Activated T-helper 1 cell treated with Interleukin-2 at 50 U/mL for 16 hours (primary cell): Measurements from ENCODE around the gene ZBTB12.
A peak's percentile ranks its signal among the peaks of the same experiment; 100 is the strongest.
"Not testable (repeated sequence)": the region's sequence is repeated elsewhere in the genome, so short reads cannot be mapped to it uniquely, and the experiment has no call there.

Experiments
- DNase-seq: peaks from one replicate; pipeline ENCODE4 v3.0.0-alpha.2; 2020; ENCODE audit warnings: low read depth

ZBTB12 gene, protein sequence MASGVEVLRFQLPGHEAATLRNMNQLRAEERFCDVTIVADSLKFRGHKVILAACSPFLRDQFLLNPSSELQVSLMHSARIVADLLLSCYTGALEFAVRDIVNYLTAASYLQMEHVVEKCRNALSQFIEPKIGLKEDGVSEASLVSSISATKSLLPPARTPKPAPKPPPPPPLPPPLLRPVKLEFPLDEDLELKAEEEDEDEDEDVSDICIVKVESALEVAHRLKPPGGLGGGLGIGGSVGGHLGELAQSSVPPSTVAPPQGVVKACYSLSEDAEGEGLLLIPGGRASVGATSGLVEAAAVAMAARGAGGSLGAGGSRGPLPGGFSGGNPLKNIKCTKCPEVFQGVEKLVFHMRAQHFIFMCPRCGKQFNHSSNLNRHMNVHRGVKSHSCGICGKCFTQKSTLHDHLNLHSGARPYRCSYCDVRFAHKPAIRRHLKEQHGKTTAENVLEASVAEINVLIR

DNA sequence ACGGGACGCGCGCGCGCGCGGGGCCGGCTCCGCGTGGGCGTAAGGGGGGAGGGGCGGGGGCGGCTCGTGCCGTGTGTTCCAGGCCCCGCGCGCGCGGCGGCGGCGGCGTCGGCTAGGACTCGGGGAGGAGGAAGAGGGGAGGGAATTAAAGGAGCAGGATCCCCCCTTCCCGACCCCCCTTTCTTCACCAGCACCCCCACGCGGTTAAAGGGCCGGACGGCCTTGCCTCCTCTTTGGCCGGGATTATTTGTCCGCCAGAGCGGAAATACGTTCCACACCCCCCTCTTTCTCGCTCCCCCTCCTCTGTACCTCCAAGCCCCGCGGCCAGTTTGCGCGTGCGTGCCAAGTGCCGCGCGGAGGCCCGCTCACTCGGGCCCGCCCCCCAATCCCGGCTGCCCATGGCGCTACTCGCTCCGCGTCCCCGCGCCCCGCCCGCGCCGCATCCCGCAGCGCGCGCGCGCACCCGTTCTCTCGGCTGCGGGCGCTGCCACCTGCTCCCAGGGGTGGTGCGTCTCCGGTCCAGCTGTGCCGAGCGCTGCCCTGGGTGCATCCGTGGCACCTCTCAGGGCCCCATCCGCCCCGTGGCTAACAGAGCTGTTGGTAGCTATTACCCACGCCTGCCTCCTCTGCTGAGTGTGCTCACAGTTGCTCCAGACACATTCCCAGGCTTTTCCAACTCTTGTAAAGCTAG, at the start of gene ZBTB12:
ZBTB12 (minus strand) TSS at position 134 of the 691 bp plus-strand sequence. CDS start 781 bp downstream, outside the sequence.
- DNase-seq: peak; percentile 80

DNA sequence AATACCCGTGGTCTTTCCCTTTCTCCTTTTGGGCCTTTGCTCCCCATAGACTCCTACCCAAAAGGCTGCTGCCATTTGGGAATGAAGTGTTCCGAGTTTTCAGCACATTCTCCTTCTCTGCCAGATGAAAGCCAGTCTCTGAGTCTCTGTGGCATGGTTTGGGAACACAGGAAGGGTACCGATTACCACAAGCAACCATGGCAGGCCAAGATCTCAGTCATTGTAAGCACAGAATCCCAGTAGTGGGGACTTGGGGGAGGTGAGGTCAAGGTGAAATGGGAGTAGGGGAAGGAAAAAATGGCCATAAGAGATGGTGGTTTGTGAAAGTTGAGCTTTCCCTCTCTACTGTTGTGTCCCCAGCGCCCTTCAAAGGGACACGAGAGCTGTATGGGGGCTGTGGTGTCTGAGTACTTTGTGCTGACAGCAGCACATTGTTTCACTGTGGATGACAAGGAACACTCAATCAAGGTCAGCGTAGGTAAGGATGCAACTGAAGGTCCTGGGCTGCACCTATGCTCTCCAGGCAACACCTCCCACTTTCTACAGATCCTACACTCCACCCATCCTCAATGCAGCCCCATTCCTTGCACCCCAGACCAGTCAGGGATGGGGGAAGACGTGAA, 48.2 kb upstream of the ZBTB12 start:
- DNase-seq: no peak

GRCh38 chr6:31948753-31949413, 47.0 kb upstream of the ZBTB12 start:
- DNase-seq: no peak

DNA sequence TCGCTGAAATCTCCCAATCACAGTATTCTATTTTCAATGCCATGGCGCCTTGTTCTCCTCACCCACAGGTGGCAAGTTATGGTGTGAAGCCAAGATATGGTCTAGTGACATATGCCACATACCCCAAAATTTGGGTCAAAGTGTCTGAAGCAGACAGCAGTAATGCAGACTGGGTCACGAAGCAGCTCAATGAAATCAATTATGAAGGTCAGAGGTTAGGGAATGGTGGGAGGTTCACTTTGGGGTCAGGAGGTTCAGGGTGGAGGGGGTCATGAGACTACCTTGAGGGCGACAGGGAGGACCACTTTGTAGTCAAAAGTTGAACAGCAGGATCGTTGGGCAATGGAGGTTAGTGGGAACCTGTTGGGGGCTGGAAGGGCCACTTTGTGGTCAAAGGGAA, 46.4 kb upstream of the ZBTB12 start:
- DNase-seq: no peak

GRCh38 chr6:31947864-31948263, 46.0 kb upstream of the ZBTB12 start:
- DNase-seq: no peak

- no peak for DNase-seq
Measured at GRCh38 chr6:31947070-31947675, 45.3 kb upstream of the ZBTB12 start.

DNA sequence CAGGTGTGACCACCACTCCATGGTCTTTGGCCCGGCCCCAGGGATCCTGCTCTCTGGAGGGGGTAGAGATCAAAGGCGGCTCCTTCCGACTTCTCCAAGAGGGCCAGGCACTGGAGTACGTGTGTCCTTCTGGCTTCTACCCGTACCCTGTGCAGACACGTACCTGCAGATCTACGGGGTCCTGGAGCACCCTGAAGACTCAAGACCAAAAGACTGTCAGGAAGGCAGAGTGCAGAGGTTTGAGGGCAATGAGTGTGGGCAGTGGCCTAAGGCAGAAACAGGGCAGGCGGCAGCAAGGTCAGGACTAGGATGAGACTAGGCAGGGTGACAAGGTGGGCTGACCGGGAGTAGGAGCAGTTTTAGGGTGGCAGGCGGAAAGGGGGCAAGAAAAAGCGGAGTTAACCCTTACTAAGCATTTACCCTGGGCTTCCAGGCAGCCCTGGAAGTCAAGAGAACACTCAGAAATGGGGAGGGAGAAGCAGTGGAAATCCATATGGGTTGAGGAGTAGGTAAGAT, 44.5 kb upstream of the ZBTB12 start:
- no peak for DNase-seq

GRCh38 chr6:31945507-31946369, 43.9 kb upstream of the ZBTB12 start, which contains the start of gene CFB:
Gene CFB, plus strand, starts transcription at chr6:31946095. Its CDS starts 127 bp downstream, at chr6:31946222.
- DNase-seq: no peak

DNA sequence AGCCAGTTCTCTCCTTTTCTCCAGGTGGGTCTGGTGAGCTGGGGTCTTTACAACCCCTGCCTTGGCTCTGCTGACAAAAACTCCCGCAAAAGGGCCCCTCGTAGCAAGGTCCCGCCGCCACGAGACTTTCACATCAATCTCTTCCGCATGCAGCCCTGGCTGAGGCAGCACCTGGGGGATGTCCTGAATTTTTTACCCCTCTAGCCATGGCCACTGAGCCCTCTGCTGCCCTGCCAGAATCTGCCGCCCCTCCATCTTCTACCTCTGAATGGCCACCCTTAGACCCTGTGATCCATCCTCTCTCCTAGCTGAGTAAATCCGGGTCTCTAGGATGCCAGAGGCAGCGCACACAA, 43.2 kb upstream of the ZBTB12 start:
- no peak for DNase-seq

GRCh38 chr6:31943742-31944141, 41.9 kb upstream of the ZBTB12 start:
- DNase-seq: no peak

DNA sequence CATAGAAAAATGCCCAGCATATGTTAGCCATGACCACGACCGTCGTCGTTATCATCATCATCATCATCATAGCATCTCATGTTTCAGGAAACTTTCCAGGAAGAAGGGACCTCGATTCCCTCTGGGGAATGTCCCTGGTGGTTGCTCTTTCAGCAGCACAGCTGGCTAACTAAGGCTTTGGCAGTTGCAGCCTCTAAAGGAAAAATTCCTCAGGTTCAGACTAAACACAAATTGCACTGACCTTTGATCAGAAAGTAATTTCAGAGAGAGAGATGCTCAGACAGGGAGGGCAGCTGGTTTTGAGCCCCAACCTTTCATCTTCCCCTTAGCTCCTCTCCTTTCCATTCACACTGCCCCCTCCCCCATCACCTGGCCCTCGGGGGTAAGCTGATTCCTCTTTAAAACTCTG, 38.4 kb upstream of the ZBTB12 start:
- DNase-seq: no peak

DNA sequence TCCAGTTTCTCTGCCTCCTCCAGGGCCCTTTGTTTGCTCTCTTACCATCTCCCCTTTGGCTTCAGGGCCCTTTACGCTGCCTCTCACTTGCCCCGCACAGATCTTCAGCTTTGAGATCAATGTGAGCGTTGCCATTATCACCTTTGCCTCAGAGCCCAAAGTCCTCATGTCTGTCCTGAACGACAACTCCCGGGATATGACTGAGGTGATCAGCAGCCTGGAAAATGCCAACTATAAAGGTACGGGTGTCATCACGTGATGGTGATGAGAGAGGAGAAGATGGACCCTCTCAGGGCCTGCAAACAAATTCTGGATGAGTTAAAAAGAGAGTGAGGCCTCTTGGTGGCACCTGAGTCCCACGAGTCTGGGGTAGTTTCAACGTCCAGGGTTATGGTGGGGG, 33.9 kb upstream of the ZBTB12 start:
- no peak for DNase-seq

- DNase-seq: no peak
Measured at GRCh38 chr6:31935021-31935420, 33.1 kb upstream of the ZBTB12 start.

- DNase-seq: no peak
Measured at GRCh38 chr6:31933537-31933936, 31.7 kb upstream of the ZBTB12 start.

GRCh38 chr6:31932137-31932536, 30.3 kb upstream of the ZBTB12 start:
- DNase-seq: not testable (repeated sequence)

GRCh38 chr6:31930962-31931361, 29.1 kb upstream of the ZBTB12 start:
- DNase-seq: no peak

- DNase-seq: no peak
Measured at GRCh38 chr6:31928672-31928939, 26.7 kb upstream of the ZBTB12 start.

GRCh38 chr6:31927863-31928671, 26.2 kb upstream of the ZBTB12 start:
- DNase-seq: no peak

- no peak for DNase-seq
Measured at GRCh38 chr6:31927242-31927862, 25.5 kb upstream of the ZBTB12 start, which contains the start of gene C2. Gene C2, plus strand, starts transcription at chr6:31927717. Its CDS starts 36 bp downstream, at chr6:31927753.
